Measurements from ENCODE around the gene RPL19.

The RPL19 gene

GRCh38 chr17:39218906-39219305, 18.8 kb downstream of the RPL19 start:
- H3K36me3 ChIP-seq, result no peaks in the 10 kb centered on the region
- H3K27me3 ChIP-seq, result peaks cover 9 to 24% (median 18%) of the 10 kb centered on the region in 11 experiments
- H3K9ac ChIP-seq, result no peak overlapping the region
- TF ChIP-seq Cebpa-rat (IDR thresholded peaks at IDR 0.05), result no peak
- H3K4me3 ChIP-seq, result no peak overlapping the region
- no peak overlapping the region for H3K27ac ChIP-seq
- H3K4me1 ChIP-seq, result peaks cover 0 to 17% (median 14%) of the 10 kb centered on the region in 10 experiments; a peak in 15 of 20 replicates
- no peaks in the 10 kb centered on the region for H3K9me3 ChIP-seq (replicated peaks in 1 of 11)
- no peak overlapping the region for H3K4me2 ChIP-seq
- H4K20me1 ChIP-seq, result peaks cover 0 to 28% (median 3%) of the 10 kb centered on the region in 11 experiments; a peak in 9 of 22 replicates

GRCh38 chr17:39219647-39220154, 19.6 kb downstream of the RPL19 start:
- no peak overlapping the region for H3K4me3 ChIP-seq
- peaks cover 0 to 36% (median 9%) of the 10 kb centered on the region in 11 experiments; a peak in 15 of 22 replicates for H4K20me1 ChIP-seq
- no peak overlapping the region for H3K27ac ChIP-seq
- H3K4me1 ChIP-seq, result peaks cover 4 to 20% (median 18%) of the 10 kb centered on the region in 10 experiments; a peak in 19 of 20 replicates
- no peaks in the 10 kb centered on the region for H3K36me3 ChIP-seq
- peaks cover 17 to 32% (median 26%) of the 10 kb centered on the region in 11 experiments for H3K27me3 ChIP-seq
- H3K9ac ChIP-seq, result no peak overlapping the region
- no peak for TF ChIP-seq Cebpa-rat (IDR thresholded peaks at IDR 0.05)
- H3K4me2 ChIP-seq, result no peak overlapping the region
- H3K9me3 ChIP-seq (replicated peaks in 1 of 11), result no peaks in the 10 kb centered on the region

GRCh38 chr17:39221572-39221971, 21.5 kb downstream of the RPL19 start:
- Histone ChIP-seq H3K9ac (no peak overlapping the region), H3K27me3 (peaks cover 36 to 51% (median 44%) of the 10 kb centered on the region in 11 experiments), H3K36me3 (no peaks in the 10 kb centered on the region), H3K4me2 (no peak overlapping the region), H3K4me1 (peaks cover 21 to 36% (median 34%) of the 10 kb centered on the region in 10 experiments), H3K4me3 (no peak overlapping the region), H3K9me3 (replicated peaks in 1 of 11) (no peaks in the 10 kb centered on the region), H3K27ac (no peak overlapping the region), H4K20me1 (peaks cover 0 to 50% (median 17%) of the 10 kb centered on the region in 11 experiments; a peak in 16 of 22 replicates)
- TF ChIP-seq Cebpa-rat (IDR thresholded peaks at IDR 0.05), result no peak

- no peak overlapping the region for H3K9ac ChIP-seq
- H3K27ac ChIP-seq, result no peak overlapping the region
- H3K4me2 ChIP-seq, result peak overlapping the region in 7 of 11 experiments; percentile 7 to 66 (median 41); a peak in 10 of 22 replicates
- no peaks in the 10 kb centered on the region for H3K9me3 ChIP-seq (replicated peaks in 1 of 11)
- H3K27me3 ChIP-seq, result peaks cover 41 to 57% (median 50%) of the 10 kb centered on the region in 11 experiments
- no peak overlapping the region for H3K4me3 ChIP-seq
- H3K4me1 ChIP-seq, result peaks cover 21 to 38% (median 35%) of the 10 kb centered on the region in 10 experiments
- H4K20me1 ChIP-seq, result peaks cover 0 to 50% (median 17%) of the 10 kb centered on the region in 11 experiments; a peak in 16 of 22 replicates
- H3K36me3 ChIP-seq, result no peaks in the 10 kb centered on the region
- TF ChIP-seq Cebpa-rat (IDR thresholded peaks at IDR 0.05), result no peak
Observed at GRCh38 chr17:39222151-39222550, 22.1 kb downstream of the RPL19 start.

- Histone ChIP-seq H3K4me2 (peak overlapping the region in 8 of 11 experiments; percentile 7 to 66 (median 40); a peak in 13 of 22 replicates), H3K9me3 (replicated peaks in 1 of 11) (no peaks in the 10 kb centered on the region), H3K27ac (no peak overlapping the region), H4K20me1 (peaks cover 0 to 50% (median 20%) of the 10 kb centered on the region in 11 experiments; a peak in 16 of 22 replicates), H3K36me3 (no peaks in the 10 kb centered on the region), H3K4me1 (peaks cover 21 to 38% (median 35%) of the 10 kb centered on the region in 10 experiments), H3K27me3 (peaks cover 46 to 67% (median 57%) of the 10 kb centered on the region in 11 experiments), H3K9ac (no peak overlapping the region), H3K4me3 (no peak overlapping the region)
- no peak for TF ChIP-seq Cebpa-rat (IDR thresholded peaks at IDR 0.05)
Observed at GRCh38 chr17:39222866-39223834, 23.1 kb downstream of the RPL19 start.

- Histone ChIP-seq H3K9ac (peak overlapping the region in 1 of 11 experiments; percentile 54; a peak in 1 of 22 replicates), H3K4me3 (peak overlapping the region in 7 of 10 experiments; percentile 55 to 70 (median 59); a peak in 9 of 20 replicates), H3K4me2 (peak overlapping the region; percentile 85 to 99 (median 96); a peak in 21 of 22 replicates), H4K20me1 (peaks cover 0 to 50% (median 20%) of the 10 kb centered on the region in 11 experiments; a peak in 16 of 22 replicates), H3K4me1 (peaks cover 30 to 45% (median 42%) of the 10 kb centered on the region in 10 experiments), H3K36me3 (no peaks in the 10 kb centered on the region), H3K27me3 (peaks cover 46 to 68% (median 56%) of the 10 kb centered on the region in 11 experiments), H3K9me3 (replicated peaks in 1 of 11) (no peaks in the 10 kb centered on the region), H3K27ac (no peak overlapping the region)
- no peak for TF ChIP-seq Cebpa-rat (IDR thresholded peaks at IDR 0.05)
Observed at GRCh38 chr17:39223907-39224777, 24.1 kb downstream of the RPL19 start.

- no peaks in the 10 kb centered on the region for H3K36me3 ChIP-seq
- peak overlapping the region in 9 of 11 experiments; percentile 18 to 54 (median 31); a peak in 10 of 22 replicates for H3K9ac ChIP-seq
- H3K27me3 ChIP-seq, result peaks cover 46 to 62% (median 56%) of the 10 kb centered on the region in 11 experiments
- no peaks in the 10 kb centered on the region for H3K9me3 ChIP-seq (replicated peaks in 1 of 11)
- no peak for TF ChIP-seq Cebpa-rat (IDR thresholded peaks at IDR 0.05)
- H3K4me1 ChIP-seq, result peaks cover 33 to 52% (median 48%) of the 10 kb centered on the region in 10 experiments
- 0 out of 22 replicates have a peak overlapping the region, but pooled peaks of 1 of the 11 experiments have one; percentile 1 for H3K27ac ChIP-seq
- peak overlapping the region; percentile 34 to 70 (median 58) for H3K4me3 ChIP-seq
- H3K4me2 ChIP-seq, result peak overlapping the region; percentile 85 to 99 (median 96)
- H4K20me1 ChIP-seq, result peaks cover 0 to 43% (median 20%) of the 10 kb centered on the region in 11 experiments; a peak in 16 of 22 replicates
Observed at GRCh38 chr17:39224778-39225307, 24.8 kb downstream of the RPL19 start.

All from BLaER1 treated with 17β-estradiol and CSF1 and Interleukin-3, amounts not matched to agents 10 nM and 100 nM (cell line).